HG03025 (cell line): Measurements from ENCODE around the gene HOXA10.

ENCODE experiments used
- ATAC-seq: cut with Tn5 transposase; IDR thresholded peaks from one replicate; pipeline ENCODE4 v1.9.1; 2021; ENCODE audit warnings: mild to moderate bottlenecking, moderate library complexity; ENCODE audit not compliant: unreplicated experiment, low FRiP score

The HOXA10 gene

DNA sequence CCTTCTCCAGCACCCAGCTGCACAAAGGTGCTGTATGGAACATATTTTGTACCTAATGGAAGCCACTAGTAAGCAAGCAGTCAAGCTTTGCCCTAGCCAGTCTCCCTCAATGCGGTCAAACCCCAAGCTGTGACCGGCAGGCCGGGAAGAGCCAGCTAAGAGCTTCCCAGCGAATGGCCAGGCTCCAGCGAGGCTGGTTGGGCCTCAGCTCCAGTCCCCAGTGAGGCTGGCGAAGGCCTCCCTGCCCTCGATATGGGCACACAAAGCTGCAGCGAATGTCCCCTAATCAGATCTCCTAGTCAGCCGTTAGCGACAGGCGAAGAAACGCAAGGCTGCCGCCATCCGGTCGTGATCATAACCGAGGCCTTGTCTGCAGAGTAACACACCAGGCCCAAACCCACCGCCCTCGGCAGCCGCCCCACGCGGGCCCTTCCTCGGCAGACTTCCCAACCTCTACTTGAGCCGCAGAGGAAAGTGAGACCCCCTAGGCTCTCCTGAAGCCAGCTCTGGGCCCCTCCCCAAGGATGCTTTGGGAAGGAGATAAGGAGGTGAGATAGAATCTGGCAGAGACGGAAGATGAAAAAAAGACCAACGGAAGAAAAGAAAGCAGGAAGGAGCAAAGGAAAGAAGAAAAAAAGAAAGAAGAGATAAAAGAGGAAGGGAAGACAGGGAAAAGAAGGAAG lies 5.7 kb downstream of the HOXA10 start:
- ATAC-seq: no peak

DNA sequence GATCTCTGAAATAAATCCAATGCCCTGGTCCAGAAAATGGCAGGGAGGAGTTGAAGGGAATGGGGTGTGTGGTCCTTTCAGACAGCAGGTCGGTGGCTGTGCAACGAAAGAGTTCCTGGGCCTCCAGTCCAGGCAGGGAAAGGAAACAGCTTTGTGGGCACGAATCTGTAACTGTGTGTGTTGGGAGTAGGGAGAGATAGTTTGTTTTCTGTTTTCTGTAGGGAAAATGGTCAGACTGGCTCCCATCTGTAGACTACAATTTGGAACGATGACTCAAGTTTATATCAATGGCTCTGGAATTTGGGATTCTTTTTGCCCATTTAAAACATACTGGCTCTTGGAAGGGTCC lies 6.2 kb downstream of the HOXA10 start:
- ATAC-seq: no peak

DNA sequence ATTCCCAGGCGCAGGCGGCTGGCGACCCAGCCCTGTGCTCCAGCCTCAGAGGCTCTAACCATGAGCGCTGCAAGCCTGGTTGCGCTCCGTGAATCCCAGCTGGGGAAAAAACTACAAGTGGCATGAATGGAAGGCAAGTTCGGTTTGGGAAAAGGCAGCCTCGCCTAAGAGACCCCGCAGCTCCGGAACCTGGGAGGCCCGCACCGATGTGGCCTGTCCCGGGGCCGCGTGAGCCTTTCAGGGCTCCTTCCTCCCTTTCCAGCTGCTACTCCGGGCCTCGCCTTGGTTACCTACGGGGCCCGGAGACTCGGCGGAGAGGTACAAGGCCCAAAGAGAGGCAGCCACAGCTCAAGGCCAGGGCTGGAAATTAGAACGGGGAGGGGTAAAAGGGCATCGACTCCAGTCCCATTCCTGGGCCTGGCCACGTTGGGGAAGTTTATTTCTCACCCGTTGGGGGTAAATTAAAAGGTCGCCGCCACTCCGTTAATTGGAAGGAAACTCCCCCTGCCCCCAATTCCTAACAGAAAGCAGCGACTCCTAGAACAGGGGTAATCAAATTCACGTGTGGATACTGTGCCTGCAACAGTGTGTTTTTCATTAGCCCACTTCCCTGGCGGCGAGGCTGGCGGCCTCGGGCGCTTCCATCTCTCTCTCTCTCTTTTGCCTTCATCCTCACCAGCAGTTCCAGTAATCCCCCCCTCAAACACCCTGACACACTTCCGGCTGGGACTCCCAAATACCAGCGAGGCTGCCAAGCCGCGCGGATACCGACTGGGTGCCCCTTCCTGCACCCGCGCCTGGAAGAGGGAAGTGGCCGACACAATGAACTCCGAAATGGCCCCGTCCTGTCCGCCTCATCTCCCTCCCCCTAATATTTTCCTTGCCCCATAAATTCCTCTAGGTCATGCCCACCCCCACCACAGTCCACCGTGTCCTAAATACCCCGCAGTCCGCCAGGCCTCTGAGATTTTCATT lies 7.3 kb downstream of the HOXA10 start:
- no peak for ATAC-seq

DNA sequence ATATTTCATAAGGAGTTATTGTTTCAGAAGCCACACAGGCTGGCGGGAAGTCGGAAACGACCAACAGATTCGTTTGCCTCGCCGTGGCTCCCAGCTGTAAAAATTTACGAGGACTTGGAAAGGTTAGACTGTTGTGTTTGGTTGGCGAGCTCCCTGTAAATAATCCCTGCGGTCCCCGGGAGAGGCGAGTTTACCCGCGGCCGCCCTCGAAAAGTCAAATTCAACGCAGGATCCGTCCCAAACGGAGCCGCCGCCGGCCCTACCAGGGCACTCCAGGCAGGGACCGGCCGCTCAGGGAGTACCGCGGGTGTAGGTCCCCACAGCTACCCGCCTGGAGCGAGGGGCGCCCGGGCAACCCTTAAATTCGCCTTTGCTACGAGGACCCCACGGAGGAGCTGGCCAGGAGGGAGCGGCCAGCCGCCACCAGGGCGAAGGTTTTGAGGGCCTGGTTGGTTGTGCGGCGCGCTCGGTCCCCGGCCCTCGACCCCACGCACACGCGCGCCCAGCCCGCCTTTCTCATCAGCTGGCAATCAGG lies 8.1 kb downstream of the HOXA10 start:
- no peak for ATAC-seq

DNA sequence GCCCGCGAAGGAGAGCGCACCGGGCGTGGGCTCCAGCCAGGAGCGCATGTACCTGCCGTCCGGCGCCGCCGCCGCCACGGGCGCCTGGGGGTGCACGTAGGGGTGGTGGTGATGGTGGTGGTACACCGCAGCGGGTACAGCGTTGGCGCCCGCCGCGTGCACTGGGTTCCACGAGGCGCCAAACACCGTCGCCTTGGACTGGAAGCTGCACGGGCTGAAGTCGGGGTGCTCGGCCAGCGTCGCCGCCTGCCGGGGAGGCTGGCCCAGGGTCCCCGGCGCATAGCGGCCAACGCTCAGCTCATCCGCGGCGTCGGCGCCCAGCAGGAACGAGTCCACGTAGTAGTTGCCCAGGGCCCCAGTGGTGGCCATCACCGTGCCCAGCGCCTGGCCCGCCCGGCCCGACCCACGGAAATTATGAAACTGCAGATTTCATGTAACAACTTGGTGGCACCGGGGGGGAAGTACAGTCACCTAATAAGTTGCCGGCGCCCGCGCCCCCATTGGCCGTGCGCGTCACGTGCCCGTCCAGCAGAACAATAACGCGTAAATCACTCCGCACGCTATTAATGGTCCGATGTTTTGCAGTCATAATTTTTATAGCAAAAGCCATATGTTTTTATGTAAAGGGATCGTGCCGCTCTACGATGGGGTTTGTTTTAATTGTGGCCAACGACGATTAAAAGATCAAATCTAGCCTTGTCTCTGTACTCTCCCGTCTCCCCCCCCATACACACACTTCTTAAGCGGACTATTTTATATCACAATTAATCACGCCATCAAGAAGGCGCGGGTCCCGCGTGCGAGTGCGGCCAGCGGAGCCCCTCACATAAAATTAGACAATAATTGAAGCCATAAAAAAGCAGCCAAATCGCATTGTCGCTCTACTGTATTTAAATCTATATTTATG lies 8.8 kb downstream of the HOXA10 start, which contains the start of gene HOXA9:
Gene HOXA9, minus strand, starts transcription at position 449 of the 907 bp plus-strand sequence. Its CDS starts 80 bp downstream, at position 369.
- ATAC-seq: no peak

DNA sequence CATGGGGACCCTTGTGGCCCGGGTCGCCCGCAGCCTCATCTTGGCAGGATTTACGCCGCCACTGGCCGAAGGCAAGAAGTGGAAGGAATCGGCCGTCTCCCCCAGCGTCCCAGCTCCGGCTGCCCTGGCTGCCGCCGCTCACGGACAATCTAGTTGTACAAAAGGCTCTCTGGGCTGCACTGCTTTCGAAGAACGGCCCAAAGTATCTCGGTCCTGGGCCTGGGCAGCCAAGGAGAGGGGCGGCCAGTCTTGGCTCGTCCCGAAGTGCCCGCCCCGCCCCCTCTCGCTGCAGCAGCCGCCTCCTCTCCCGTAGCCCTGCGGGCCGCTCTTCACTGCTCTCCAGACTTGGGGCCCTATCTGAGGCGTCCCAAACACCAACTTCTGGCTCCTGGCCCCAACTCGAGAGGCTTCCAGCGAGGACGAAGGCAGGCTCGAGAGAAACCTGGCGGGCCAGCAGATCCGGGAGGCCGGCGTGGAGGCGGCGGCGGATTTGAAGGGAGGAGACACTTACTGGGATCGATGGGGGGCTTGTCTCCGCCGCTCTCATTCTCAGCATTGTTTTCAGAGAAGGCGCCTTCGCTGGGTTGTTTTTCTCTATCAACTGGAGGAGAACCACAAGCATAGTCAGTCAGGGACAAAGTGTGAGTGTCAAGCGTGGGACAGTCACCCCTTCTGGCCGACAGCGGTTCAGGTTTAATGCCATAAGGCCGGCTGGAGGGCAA lies 9.6 kb downstream of the HOXA10 start:
- ATAC-seq: no peak

DNA sequence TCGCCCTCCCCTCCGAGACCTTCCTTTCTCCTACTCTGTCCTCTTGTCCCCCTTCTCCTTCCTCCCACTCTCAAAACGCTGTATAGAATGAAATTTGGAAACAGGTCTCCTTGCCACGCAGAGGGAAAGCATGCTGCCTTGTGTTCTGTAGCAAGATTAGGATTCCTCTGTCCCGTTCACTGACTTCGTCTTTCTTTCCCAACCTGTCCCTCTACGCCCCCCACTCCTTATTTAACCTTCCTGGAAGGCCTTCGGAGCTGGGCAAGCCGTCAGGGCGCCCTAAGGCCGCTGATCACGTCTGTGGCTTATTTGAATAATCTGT lies 10.1 kb downstream of the HOXA10 start:
- ATAC-seq: no peak

DNA sequence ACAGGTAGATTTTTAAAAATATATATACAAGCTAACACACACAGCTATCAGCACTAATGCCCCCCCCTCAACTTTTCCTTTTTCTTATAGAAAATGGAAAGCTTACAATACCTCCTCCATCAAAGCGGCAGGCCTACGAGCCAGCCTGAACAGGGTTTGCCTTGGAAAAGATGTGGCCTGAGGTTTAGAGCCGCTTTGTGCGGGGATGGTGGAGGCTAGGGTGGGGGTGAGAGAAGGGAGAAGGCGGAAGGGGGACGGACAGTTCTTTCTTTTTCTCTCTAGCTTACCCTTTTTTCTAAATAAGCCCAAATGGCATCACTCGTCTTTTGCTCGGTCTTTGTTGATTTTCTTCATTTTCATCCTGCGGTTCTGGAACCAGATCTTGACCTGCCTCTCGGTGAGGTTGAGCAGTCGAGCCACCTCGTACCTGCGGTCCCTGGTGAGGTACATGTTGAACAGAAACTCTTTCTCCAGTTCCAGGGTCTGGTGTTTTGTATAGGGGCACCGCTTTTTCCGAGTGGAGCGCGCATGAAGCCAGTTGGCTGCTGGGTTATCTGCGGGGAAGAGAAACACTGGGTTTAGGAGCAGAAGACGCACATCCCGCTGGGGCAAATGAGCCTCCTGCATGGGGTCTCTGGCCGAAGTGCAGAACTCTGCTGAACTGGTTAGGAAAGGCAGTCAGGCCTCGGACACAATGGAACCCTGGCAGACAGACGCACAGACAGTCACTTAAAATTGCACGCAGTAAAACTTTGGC lies 10.7 kb downstream of the HOXA10 start:
- ATAC-seq: no peak

DNA sequence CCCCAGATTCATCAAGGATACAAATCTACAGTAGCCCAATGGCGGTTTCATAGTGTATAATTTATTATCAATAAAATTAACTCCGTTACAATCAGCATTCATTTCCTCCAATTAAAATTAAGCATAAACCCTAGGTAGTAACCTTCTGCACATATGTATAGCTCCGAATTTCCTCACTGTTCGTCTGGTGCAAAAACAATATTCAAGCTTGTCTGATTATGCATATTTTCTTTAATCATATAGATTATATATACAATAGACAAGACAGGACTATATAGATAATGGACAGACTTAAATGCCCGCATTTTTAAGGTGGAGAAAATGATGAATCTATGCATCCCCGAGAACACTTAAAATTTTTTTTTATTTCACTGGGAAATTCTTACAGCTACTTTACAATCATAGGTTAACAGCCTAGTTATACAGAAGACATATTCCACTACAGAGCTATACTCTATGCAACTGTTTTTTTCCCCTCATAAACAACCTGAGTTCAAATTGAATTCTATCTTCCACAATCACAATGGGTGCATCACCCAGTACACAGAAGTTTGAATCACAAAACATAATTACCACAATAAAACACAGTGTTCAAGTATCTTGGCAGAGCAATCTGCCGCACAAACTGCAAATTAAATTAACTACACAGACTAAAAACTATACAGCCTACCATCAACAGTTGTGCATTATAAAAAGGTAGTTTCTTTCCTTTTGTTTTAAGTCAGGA lies 11.4 kb downstream of the HOXA10 start:
- ATAC-seq: no peak

DNA sequence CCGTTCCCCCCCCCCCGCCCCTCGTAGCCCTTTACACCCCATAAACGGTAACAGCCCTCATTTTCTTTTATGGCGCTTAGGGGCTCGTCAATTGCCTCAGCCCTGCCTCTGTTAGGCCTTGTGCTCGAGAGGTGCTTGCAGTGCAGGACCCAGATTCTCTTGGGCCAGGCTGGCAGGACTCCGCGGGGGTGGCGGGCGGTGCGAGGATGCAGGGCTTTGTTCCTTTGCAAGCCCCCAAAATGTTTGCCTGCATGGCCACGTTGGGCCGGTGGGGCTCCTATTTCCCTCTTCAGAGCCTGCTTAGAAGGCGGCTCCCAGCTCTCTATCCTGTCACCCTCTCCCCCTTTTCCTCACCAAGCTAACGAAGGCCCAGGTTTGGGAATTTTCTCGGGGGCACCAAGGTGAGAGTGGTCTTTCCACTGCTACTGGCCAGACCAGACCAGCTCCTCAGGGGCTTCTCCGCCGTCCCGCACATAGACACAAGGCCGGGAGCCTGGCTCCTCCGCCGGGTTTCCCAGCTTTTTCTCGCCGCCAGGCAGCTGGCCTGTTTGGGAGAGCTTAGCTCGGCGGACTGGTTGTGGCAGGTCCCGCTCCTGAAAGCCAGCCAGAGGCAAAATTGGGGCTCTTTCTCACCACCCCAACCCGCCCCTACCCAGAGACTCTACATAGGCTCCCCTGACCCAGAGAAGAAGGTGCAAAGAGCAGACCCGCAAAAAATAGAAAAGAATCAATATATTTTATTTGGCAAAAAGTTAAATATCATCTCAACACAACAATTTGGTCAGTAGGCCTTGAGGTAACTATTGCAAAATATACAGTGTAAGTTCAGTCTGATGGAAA lies 12.2 kb downstream of the HOXA10 start:
- ATAC-seq: no peak

DNA sequence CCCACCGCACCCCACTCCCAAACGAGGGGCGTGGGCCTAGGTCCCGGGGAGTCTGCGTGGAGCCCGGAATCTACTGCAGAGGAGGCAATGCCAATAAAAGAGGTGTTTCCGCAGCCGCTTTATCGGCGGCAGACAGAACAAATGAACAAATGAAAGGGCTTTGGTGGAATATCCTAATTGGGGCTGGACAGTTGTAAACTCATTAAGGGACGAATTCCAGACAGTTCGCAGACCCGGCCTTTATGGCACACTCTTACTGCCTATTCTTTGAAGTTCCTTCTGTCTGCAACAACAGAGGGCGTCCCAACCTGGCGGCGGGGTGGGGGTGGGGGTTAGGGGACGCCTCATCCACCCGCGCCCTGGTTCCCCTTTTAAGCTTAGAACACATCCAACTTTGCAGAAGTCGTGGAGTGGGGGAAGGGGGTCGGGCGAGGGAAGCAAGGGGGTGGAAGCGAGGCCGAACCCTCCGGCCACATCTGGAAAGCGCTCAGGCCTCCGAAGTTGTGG lies 12.9 kb downstream of the HOXA10 start:
- no peak for ATAC-seq

DNA sequence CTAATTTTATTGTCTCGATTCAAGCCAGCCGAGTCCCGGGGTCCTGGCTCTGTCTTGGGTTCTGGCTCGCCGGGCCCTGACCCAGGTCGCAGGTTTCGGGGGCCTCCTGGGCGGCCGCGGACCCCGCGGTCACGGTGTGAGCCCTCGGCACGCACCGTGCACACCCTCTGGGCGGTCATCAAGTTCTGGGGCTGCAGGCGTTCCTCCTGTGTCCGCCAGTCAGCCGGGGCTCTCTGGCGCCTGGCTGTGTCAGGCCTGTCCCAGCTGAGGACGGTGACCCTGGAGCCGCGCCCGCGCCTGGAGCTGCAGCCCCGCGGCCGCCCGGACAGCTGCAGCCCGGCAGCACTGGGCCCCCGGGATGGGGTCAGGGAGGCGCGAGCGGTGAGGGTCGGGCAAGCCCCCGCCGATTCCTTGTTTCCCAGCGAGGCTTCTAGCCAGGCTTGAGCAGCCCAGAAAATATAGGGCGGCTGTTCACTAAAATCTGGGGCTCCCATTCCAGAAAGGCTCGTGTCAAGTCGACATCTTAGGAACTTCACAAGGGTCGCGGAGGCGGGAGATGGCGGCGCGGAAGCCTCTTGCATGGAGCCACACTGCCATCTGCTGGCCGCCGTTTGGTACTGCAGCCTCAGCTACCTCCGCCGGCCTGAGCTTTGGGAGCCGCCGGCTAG lies 13.4 kb downstream of the HOXA10 start:
- ATAC-seq: no peak

DNA sequence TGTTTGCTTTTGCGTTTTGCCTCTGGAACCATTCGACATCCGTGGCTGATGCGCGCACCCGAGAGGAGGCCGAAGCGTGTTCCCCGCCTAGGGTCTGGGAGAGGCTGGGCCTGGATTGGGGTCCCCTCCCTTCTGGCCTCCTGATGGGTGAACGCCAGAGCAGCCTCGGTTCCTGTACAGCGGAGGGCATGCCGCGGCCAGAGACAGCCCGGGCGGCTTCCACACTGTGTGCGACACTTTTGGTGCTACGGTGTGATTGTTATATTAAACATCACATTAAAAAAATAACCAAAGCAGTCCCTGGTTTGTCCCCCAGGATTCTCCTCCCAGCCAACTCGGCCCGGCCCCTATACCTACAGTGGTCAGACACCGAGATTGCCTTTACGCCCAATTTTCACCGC lies 14.0 kb downstream of the HOXA10 start:
- no peak for ATAC-seq

DNA sequence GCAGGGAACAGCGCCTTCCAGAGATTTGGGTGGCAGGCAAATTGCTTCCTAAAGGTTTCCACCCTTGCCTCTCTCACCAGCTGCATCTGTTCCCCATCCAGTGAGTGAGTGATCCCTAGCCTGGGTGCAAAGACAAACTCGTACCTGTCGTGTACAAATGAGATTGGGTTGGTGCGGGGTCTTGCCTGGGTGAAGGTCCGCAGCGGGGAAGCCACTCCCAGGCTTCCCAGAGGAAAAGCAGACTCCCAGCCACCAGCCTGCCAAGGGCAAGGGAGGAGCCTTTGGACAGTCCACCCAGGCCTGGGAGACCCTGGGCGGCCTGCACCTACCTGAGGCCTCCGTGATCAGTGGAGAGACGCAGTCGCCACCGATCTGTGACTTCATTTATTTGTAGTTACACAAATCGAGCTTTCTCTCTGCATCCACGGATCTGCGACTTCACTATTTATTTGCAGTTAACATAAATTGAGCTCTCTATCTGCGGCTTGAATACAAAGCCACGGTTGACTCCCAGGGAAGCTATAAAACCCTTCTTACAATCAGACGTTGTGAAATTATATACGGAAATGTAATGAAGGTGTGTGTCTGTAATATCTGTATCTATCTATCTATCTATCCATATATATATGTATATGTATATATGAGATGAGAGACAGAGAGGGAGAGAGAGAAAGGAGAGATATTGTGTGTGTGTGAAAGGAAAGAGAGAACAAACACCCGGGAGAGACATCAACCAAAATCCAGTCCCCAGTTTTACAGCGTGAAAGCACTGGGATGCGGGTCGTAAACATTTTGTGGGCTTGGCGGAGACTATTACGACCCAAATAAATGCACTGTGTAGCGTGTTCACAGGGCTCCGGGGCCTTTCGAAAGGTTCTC lies 14.6 kb downstream of the HOXA10 start:
- ATAC-seq: no peak

DNA sequence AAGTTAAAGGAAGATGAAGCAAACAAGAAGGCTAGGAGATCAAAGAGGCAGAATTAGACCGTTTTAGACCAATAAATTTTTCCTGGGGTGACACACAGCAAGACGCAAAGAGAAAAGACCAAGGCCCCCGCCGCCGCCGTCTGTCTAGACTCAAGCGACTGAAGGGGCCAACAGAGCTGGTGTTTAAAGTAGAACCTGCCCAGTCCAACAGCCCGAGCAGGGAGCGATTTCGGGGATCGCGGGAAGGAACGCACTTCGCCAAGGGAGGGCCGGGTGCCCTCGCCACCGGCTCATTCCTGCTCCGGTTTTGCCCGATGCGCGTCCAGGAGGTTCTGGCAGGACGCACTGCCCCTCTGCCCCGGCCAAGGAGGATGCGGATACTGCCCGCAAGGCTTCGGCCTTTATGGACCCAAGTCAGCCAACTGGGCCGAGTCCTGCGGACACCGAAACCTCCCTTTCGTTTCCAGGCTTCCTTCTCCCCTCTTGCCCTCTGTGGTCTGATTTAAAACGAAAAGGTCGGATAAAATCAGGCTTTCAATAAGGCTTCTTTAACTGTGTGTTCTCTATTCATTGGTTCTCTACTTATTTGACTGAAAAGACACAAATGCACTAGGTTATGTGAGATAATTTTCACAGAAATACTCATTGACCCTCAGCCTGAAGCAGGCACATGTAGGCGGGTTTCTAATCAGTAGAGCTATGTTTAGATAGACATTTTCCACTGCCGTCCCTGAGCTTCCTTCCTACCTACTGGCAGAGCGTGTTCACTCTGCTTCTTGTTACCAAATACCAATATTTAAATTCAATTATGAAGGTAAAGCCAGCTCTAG lies 15.5 kb downstream of the HOXA10 start:
- no peak for ATAC-seq
